GM12873 (cell line): ENCODE results near the gene PMS1.
A peak's percentile ranks its signal among the peaks of the same experiment; 100 is the strongest.

ENCODE experiments used
- TF ChIP-seq, protein P1 (sequence below): IDR thresholded peaks from 2 replicates; pipeline ENCODE4 v1.5.1; 2012; ENCODE audit warnings: low read depth, mild to moderate bottlenecking, moderate library complexity, low read length, control low read depth; ENCODE audit not compliant: insufficient read depth; ENCODE audit errors: missing control alignments

The PMS1 gene

DNA sequence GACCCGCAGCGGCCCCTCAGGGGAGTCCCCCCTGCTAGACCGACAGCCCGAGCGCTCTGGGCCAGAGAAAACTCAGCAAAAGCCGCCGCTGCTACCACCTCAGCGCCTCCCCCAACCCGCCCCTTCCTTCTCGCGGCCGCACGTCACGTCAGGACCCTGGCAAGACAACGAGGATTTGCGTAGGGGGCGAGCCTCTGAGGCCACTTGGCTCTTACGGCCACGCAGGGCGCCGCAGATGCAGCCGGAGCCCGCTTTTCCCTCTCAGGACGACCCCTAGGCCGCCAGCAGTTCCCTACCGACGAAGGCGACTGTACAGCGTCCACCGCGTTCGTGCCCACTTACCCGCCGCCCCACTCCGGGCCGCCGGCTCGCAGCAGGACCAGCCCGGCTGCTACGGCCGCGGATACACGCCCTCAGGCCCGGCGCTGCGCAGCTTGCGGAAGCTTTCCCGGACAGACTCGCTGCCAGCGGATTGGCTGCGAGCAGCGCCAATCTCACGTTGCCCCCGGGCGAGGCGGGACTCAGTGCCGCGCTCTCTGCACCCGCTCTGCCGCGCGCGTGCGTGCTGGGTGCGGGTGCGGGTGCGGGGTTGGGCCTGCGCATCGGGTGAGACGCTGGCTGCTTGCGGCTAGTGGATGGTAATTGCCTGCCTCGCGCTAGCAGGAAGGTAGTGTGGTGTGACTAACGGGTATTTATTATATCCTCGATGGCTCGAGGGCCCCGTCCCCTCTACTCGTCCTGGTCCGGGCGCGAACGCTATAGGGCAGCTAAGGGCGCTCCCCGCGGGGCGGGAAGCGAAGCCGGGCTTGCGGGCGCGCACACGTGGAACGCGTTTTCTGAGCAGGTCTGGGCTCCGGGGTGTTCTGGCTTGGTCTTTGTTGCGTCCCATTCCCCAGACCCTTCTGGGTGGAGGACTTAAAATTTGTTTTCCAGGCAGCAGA lies at the start of gene PMS1, which contains the start of gene ORMDL1:
TSS of gene PMS1 (plus strand) at position 524 of the 941 bp plus-strand sequence. CDS start 7,360 bp downstream, outside the sequence.
TSS of gene ORMDL1 (minus strand) at position 413 of the 941 bp plus-strand sequence. CDS start 1,744 bp downstream, outside the sequence.
- TF ChIP-seq, protein P1, sequence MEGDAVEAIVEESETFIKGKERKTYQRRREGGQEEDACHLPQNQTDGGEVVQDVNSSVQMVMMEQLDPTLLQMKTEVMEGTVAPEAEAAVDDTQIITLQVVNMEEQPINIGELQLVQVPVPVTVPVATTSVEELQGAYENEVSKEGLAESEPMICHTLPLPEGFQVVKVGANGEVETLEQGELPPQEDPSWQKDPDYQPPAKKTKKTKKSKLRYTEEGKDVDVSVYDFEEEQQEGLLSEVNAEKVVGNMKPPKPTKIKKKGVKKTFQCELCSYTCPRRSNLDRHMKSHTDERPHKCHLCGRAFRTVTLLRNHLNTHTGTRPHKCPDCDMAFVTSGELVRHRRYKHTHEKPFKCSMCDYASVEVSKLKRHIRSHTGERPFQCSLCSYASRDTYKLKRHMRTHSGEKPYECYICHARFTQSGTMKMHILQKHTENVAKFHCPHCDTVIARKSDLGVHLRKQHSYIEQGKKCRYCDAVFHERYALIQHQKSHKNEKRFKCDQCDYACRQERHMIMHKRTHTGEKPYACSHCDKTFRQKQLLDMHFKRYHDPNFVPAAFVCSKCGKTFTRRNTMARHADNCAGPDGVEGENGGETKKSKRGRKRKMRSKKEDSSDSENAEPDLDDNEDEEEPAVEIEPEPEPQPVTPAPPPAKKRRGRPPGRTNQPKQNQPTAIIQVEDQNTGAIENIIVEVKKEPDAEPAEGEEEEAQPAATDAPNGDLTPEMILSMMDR: no peak

DNA sequence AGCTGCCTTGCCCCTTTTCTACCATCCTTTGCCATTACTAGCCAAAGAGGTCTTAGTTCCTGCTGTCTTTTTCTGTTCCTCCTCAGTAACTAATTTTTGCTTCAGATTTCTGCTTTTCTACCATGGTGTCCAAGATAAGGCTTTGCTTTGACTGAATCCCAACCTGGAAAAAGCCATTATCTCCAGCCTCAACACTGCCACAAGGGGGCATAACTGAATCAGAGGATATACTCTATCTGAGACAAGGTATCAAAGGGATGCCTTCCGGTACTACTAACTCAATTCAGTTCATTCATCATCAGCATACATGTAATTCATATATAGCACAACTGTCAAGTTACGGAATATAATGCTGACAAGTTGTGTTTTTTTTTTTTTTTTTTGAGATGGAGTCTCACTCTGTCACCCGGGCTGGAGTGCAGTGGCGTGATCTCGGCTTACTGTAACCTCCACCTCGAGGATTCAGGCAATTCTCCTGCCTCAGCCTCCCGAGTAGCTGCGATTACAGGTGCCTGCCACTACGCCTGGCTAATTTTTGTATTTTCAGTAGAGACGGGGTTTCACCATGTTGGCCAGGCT lies 33.1 kb upstream of the PMS1 start:
- TF ChIP-seq, protein P1: peak; percentile 68

DNA sequence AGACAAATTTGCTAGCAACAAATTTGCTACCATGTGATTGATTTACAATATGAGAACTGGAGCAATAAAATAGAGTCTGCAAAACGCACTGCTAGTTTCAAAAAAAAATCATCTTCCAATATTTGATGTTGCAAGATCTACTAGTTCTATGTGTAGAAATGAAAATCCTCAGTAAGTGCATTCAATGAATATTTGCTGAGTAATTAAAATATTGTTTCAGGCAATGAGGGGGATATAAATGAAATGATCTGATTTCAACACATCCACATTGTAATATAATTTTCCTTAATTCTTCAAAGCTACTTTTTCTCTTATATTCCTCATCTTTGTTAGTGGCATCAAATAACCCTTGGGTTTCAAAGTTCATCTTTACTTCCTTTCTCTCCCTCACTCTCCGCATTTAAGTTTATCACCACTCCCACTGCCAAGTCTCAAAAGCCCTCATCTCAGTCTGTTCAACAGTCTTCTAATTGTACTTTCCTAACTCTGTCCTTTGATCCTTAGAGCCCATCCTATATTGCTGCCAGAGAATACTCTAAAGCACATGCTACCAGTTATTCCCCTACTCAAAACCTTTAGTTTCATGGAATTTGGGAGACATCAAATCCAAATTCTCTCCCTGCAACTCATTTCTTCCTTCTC lies 27.8 kb upstream of the PMS1 start:
- TF ChIP-seq, protein P1: no peak

DNA sequence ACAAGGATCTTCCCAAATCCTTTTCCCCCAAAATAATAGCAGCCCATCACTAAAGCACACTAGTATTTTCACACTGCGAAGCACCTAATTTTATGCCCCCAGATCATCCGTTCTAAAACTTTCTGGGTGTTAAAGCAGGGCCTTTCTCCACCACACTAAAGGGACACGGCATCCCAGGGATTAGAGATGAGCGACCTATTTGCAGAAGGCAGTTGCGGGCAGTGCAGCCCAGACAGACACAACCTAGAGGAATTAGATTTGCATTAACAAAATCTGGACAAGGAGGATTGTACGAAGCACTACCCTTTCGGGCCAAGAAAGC lies 22.1 kb upstream of the PMS1 start:
- TF ChIP-seq, protein P1: no peak

DNA sequence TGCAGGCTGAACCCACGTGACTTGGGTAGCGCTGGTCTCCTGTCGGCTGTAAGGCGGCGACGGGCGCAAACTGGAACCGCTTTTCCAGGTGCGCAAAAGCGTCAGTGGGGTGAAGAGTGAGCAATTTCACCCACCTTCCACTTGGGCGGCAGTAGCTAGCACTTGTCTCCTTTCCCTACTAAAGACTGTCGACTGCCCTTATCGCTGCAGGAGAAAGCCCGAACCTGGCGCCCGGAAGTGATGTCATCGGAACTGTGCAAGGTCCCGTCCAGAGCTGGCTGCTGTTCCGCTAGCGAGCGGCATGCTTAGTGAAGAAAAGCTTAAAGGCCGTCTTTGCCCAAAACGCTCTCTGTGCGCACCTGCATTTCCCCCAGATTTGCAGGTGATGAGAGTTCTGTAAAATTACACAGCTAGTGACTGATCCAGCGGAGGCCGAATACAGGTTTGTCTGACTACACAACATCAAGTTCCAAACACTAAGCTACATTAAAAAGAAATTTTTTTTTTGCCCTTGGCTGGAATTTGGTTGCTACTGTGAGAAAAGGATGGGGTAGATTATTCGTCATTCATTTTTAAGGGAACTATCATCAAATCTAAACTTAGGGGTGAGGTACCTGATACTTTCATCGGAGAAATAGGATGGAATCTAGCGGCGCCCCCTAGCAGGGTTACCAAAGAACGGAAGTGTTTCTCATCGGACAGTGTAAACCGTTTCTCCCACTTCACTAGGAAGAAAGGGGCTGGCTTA lies 21.5 kb upstream of the PMS1 start, which contains the start of gene OSGEPL1:
TSS of gene OSGEPL1 (minus strand) at position 242 of the 748 bp plus-strand sequence. CDS start 1,152 bp downstream, outside the sequence.
- TF ChIP-seq, protein P1: peak; percentile 60

DNA sequence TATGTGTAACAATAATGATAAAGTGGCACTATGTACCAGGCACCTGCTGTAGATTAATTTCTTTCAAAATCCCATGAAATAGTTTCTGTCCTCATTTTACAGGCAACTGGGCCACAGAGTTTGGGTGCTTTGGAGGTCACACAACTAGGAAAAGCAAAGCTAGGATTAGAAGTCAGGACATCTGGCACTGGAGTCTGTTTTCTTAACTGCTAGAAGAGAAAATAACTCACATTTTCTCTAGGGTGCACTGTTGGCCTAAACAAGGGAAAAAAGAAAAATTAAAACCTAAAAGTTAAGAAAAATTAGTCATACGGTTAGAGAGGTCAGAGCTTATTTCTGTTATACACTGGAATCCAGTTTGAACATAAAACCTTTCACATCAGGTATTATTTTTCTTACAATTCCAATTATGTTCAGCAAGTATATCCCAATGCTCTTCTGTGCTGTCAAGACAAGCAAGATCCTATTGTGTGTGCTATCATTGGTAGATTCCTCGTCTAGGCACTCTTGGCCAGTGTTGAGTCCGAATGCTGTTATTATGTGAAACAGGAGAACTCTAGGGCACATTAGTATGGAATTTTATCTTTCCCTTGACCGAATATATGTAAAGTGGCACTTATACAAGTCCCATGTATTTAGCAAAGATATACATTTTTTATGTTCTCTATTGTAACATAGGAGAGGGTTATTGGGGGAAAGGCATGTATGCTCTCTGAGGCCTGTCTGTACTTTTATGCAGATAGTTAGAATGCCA lies 20.2 kb upstream of the PMS1 start:
- TF ChIP-seq, protein P1: no peak
